Activated CD8-positive, alpha-beta memory T cell treated with anti-CD3 and anti-CD28 coated beads for 36 hours (primary cell): ENCODE results near the gene TUT4. TPM values are rescaled to one million over a fixed set of nuclear protein-coding genes. Genes with fewer than 3 reads are reported as not detected.

ENCODE experiments used
- CTCF ChIA-PET: fragments of 350-600 bp; sonication (Branson Sonifier 250); formaldehyde crosslinking; loops from one replicate; lab custom pipeline; 2021; ENCODE audit warnings: antibody characterized with exemption; lab: Charles Lee
- POLR2A ChIA-PET: fragments of 350-600 bp; sonication (Branson Sonifier 250); formaldehyde crosslinking; loops from one replicate; lab custom pipeline; 2021; ENCODE audit warnings: antibody characterized with exemption; lab: Charles Lee
- total RNA-seq, 2 experiments: library from RNA; stranded (reverse); gene quantifications; one replicate each; pipeline ENCODE4 v1.2.3, GENCODE V29; 2021

Gene TUT4
- total RNA-seq, 2 experiments from 2014 or later = 43.8 to 50.2 TPM

- CTCF ChIA-PET = no interaction called here
- POLR2A ChIA-PET = no interaction called here
Measured at GRCh38 chr1:52386458-52386857, 166.4 kb downstream of the TUT4 start.

GRCh38 chr1:52385376-52385775 lies 167.5 kb downstream of the TUT4 start:
- CTCF ChIA-PET = no interaction called here
- POLR2A ChIA-PET = no interaction called here

Other genes with a start within 250 kb of the TUT4 start
- gene CC2D1B, start 186.9 kb downstream of the TUT4 start, total RNA-seq = 10 to 100 TPM; 35.9 to 37.2 TPM
- 10 to 100 TPM; 42.0 to 43.7 TPM for gene ORC1, start 148.7 kb downstream of the TUT4 start, total RNA-seq
- 100 to 1,000 TPM; 117 to 121 TPM for gene PRPF38A, start 148.5 kb downstream of the TUT4 start, total RNA-seq
- gene GPX7, start 49.3 kb upstream of the TUT4 start, total RNA-seq = 10 to 100 TPM; 26.6 to 27.8 TPM
- 10 to 100 TPM; 13.0 to 13.1 TPM for gene SHISAL2A, start 80.1 kb upstream of the TUT4 start, total RNA-seq
- 10 to 100 TPM; 37.2 to 37.5 TPM for gene COA7, start 145.3 kb upstream of the TUT4 start, total RNA-seq
- gene ZYG11B, start 173.4 kb upstream of the TUT4 start, total RNA-seq = 10 to 100 TPM; 10.8 to 11.1 TPM